ENCODE measurements around the gene UTRN. TPM values are rescaled to one million over a fixed set of nuclear protein-coding genes. Genes with fewer than 3 reads are reported as not detected.
A peak's percentile ranks its signal among the peaks of the same experiment; 100 is the strongest.

The UTRN gene
- total RNA-seq, 4 donors from 2014 or later = 86.8 to 336 (median 231) TPM

- Histone ChIP-seq H3K9me3 (no peaks in the 10 kb centered on the region), H3K36me3 (no peaks in the 10 kb centered on the region), H3K4me1 (peaks cover 0 to 14% of the 10 kb centered on the region in 2 donors), H3K27ac (peak overlapping the region; percentile 95 to 96), H3K4me3 (peak overlapping the region; percentile 69 to 77), H3K27me3 (no peaks in the 10 kb centered on the region)
- DNase-seq = peak; percentile 64 to 70
- intact Hi-C loops (cut with DNase I; ENCODE audit: low total_unique reads) = loop anchor here (10.0 kb wide), 1 partner anchor 72 kb away; no protein-coding TSS in a partner anchor
- TF ChIP-seq POLR2A (IDR thresholded peaks at IDR 0.05) (peak in 1 of 2 donors; percentile 24), CTCF (IDR thresholded peaks at IDR 0.05) (no peak)
These were observed 1.6 kb downstream of the UTRN start for GRCh38 chr6:144286503-144287393.

DNA sequence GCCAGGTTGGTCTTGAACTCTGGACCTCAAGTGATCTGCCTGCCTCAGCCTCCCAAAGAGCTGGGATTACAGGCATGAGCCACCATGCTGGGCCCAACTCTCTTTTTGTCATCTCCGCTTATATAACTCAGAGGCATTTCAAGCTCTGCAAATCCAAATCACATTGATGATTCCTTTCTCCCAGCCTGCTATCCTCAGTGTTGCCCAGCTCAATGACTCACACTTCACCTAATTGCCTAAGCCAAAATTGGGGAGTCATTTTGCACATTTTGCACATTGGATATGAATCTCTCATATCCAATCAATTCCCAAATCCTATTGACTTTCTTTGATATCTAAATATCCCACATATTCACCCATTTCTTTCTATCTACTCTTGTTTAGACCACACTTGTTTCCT lies 3.9 kb downstream of the UTRN start:
- TF ChIP-seq CTCF (IDR thresholded peaks at IDR 0.05) (no peak), POLR2A (IDR thresholded peaks at IDR 0.05) (no peak)
- Histone ChIP-seq H3K36me3 (no peaks in the 10 kb centered on the region), H3K9me3 (no peaks in the 10 kb centered on the region), H3K27me3 (no peaks in the 10 kb centered on the region), H3K27ac (no peak overlapping the region), H3K4me1 (peaks cover 0 to 11% of the 10 kb centered on the region in 2 donors), H3K4me3 (no peak overlapping the region)
- intact Hi-C loops (cut with DNase I; ENCODE audit: low total_unique reads) = loop anchor here (10.0 kb wide), 1 partner anchor 74 kb away; no protein-coding TSS in a partner anchor
- DNase-seq = no peak

GRCh38 chr6:144292372-144292771 lies 7.2 kb downstream of the UTRN start:
- intact Hi-C loops (cut with DNase I; ENCODE audit: low total_unique reads) = no loop called here
- no peak for DNase-seq
- no peak overlapping the region for H3K27ac ChIP-seq
- H3K36me3 ChIP-seq = no peaks in the 10 kb centered on the region
- no peak overlapping the region for H3K4me3 ChIP-seq
- peaks cover 4 to 10% of the 10 kb centered on the region in 2 donors for H3K4me1 ChIP-seq
- no peaks in the 10 kb centered on the region for H3K27me3 ChIP-seq
- TF ChIP-seq CTCF (IDR thresholded peaks at IDR 0.05) (no peak), POLR2A (IDR thresholded peaks at IDR 0.05) (no peak)
- no peaks in the 10 kb centered on the region for H3K9me3 ChIP-seq

DNA sequence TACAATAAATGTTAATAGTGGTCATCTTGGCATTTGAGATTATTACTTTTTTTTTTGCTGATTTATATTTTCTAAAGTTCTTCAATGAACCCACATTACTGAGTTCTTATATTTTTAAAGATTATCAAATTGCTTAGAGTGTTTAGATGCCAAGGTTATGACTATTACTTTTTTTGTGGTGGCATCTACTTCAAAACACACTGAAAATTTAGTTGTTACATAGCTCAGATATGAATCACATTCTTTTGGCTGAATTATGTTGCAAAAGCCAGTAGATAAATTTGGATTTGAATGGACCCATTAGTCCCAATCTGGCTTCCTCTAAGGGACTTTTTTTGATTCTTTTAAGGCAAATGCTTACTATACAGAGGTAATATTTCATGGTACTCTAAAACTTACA lies 8.9 kb downstream of the UTRN start:
- H3K4me1 ChIP-seq = peaks cover 0 to 4% of the 10 kb centered on the region in 2 donors

More for the DNA sequence above, 8.9 kb downstream of the UTRN start:
- Histone ChIP-seq H3K27ac (no peak overlapping the region), H3K9me3 (no peaks in the 10 kb centered on the region), H3K27me3 (no peaks in the 10 kb centered on the region), H3K36me3 (no peaks in the 10 kb centered on the region), H3K4me3 (no peak overlapping the region)
- intact Hi-C loops (cut with DNase I; ENCODE audit: low total_unique reads) = no loop called here
- TF ChIP-seq CTCF (IDR thresholded peaks at IDR 0.05) (no peak), POLR2A (IDR thresholded peaks at IDR 0.05) (no peak)
- DNase-seq = no peak
